ENCODE measurements around the gene ULBP3.

The ULBP3 gene

GRCh38 chr6:150056916-150057315 lies 12.0 kb downstream of the ULBP3 start:
- Histone ChIP-seq H3K9me3 (ENCODE audit: insufficient read depth, low read depth, low read length) (no peaks in the 10 kb centered on the region), H3K9ac (ENCODE audit: low read depth, low read length, poor library complexity, severe bottlenecking) (no peak overlapping the region), H3K4me2 (ENCODE audit: low read depth, low read length, poor library complexity, severe bottlenecking) (no peak overlapping the region), H3K9me2 (replicated peaks; ENCODE audit: low read depth, low read length) (no peaks in the 10 kb centered on the region), H3K79me2 (ENCODE audit: insufficient read depth, low read length) (no peaks in the 10 kb centered on the region), H3K4me1 (ENCODE audit: insufficient read depth, low read length, poor library complexity, severe bottlenecking) (peaks cover 14% of the 10 kb centered on the region), H3K27me3 (ENCODE audit: insufficient read depth, low read length, poor library complexity, severe bottlenecking) (peaks cover 10% of the 10 kb centered on the region), H2AFZ (ENCODE audit: low read length) (no peak overlapping the region), H3K36me3 (ENCODE audit: insufficient read depth, low read length) (no peaks in the 10 kb centered on the region), H3F3A (ENCODE audit: low read depth) (no peaks in the 10 kb centered on the region), H3K4me3 (ENCODE audit: low read length, poor library complexity, severe bottlenecking) (no peak overlapping the region), H4K20me1 (ENCODE audit: insufficient read depth, low read length, poor library complexity, severe bottlenecking) (no peaks in the 10 kb centered on the region)
- TF ChIP-seq CTCF (conservative IDR thresholded peaks at IDR 0.05; ENCODE audit: low read length) (no peak), EZH2phosphoT487 (IDR thresholded peaks at IDR 0.05; ENCODE audit: borderline replicate concordance) (no peak)

GRCh38 chr6:150056156-150056555 lies 12.8 kb downstream of the ULBP3 start:
- H3K4me2 ChIP-seq (ENCODE audit: low read depth, low read length, poor library complexity, severe bottlenecking) = no peak overlapping the region
- H3K9me2 ChIP-seq (replicated peaks; ENCODE audit: low read depth, low read length) = no peaks in the 10 kb centered on the region
- H3K9me3 ChIP-seq (ENCODE audit: insufficient read depth, low read depth, low read length) = no peaks in the 10 kb centered on the region
- H3K79me2 ChIP-seq (ENCODE audit: insufficient read depth, low read length) = no peaks in the 10 kb centered on the region
- H3K9ac ChIP-seq (ENCODE audit: low read depth, low read length, poor library complexity, severe bottlenecking) = no peak overlapping the region
- peaks cover 14% of the 10 kb centered on the region for H3K4me1 ChIP-seq (ENCODE audit: insufficient read depth, low read length, poor library complexity, severe bottlenecking)
- H3F3A ChIP-seq (ENCODE audit: low read depth) = no peaks in the 10 kb centered on the region
- H3K36me3 ChIP-seq (ENCODE audit: insufficient read depth, low read length) = no peaks in the 10 kb centered on the region
- H2AFZ ChIP-seq (ENCODE audit: low read length) = no peak overlapping the region
- peaks cover 10% of the 10 kb centered on the region for H3K27me3 ChIP-seq (ENCODE audit: insufficient read depth, low read length, poor library complexity, severe bottlenecking)
- H4K20me1 ChIP-seq (ENCODE audit: insufficient read depth, low read length, poor library complexity, severe bottlenecking) = no peaks in the 10 kb centered on the region
- TF ChIP-seq CTCF (conservative IDR thresholded peaks at IDR 0.05; ENCODE audit: low read length) (no peak), EZH2phosphoT487 (IDR thresholded peaks at IDR 0.05; ENCODE audit: borderline replicate concordance) (no peak)
- no peak overlapping the region for H3K4me3 ChIP-seq (ENCODE audit: low read length, poor library complexity, severe bottlenecking)

DNA sequence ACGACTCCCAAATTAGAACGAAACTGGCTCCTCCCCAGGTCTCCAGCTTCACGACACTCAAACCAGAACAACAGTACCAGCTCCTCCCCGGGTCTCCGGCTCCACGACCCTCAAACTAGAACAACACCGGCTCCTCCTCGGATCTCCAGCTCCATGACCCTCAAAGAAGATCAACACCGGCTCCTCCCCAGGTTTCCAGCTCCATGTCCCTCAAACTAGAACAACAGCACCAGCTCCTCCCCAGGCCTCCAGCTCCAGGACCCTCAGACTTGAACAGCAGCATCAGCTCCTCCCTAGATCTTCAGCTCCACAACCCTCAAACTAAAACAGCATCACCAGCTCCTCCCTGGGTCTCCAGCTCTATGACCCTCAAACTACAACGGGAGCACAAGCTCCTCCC lies 13.8 kb downstream of the ULBP3 start:
- Histone ChIP-seq H2AFZ (ENCODE audit: low read length) (no peak overlapping the region), H3K4me1 (ENCODE audit: insufficient read depth, low read length, poor library complexity, severe bottlenecking) (peaks cover 18% of the 10 kb centered on the region), H3K4me2 (ENCODE audit: low read depth, low read length, poor library complexity, severe bottlenecking) (no peak overlapping the region), H3K9ac (ENCODE audit: low read depth, low read length, poor library complexity, severe bottlenecking) (no peak overlapping the region), H3K27me3 (ENCODE audit: insufficient read depth, low read length, poor library complexity, severe bottlenecking) (peaks cover 10% of the 10 kb centered on the region), H3K36me3 (ENCODE audit: insufficient read depth, low read length) (no peaks in the 10 kb centered on the region), H3K4me3 (ENCODE audit: low read length, poor library complexity, severe bottlenecking) (no peak overlapping the region), H3K9me2 (replicated peaks; ENCODE audit: low read depth, low read length) (no peaks in the 10 kb centered on the region), H3K79me2 (ENCODE audit: insufficient read depth, low read length) (no peaks in the 10 kb centered on the region), H3K9me3 (ENCODE audit: insufficient read depth, low read depth, low read length) (no peaks in the 10 kb centered on the region), H3F3A (ENCODE audit: low read depth) (no peaks in the 10 kb centered on the region), H4K20me1 (ENCODE audit: insufficient read depth, low read length, poor library complexity, severe bottlenecking) (no peaks in the 10 kb centered on the region)
- TF ChIP-seq CTCF (conservative IDR thresholded peaks at IDR 0.05; ENCODE audit: low read length) = no peak
- TF ChIP-seq EZH2phosphoT487 (IDR thresholded peaks at IDR 0.05; ENCODE audit: borderline replicate concordance) = no peak
